GM23338 (cell line): ENCODE data around the gene EXOC3L4. TPM values are rescaled to one million over a fixed set of nuclear protein-coding genes. Genes with fewer than 3 reads are reported as not detected.
"Not testable (repeated sequence)": the region's sequence is repeated elsewhere in the genome, so short reads cannot be mapped to it uniquely, and the experiment has no call there.

Source experiments
- ATAC-seq: fragments of 200-7000 bp; cut with Tn5 transposase; 3 replicates; pipeline ENCODE4 v1.9.1; 2020
- DNase-seq: peaks from one replicate; pipeline ENCODE4 v3.0.0-alpha.2; 2015; ENCODE audit warnings: low spot score
- H2AFZ ChIP-seq: fragments of 200-600 bp; sonication (generic); 2 replicates; pipeline ENCODE4 v1.8.0; 2016; ENCODE audit warnings: antibody characterized with exemption, mild to moderate bottlenecking, moderate library complexity
- H3F3A ChIP-seq: fragments of 200-600 bp; sonication (generic); replicated peaks from 2 replicates; pipeline ENCODE4 v1.8.0; 2017; ENCODE audit warnings: antibody characterized with exemption, mixed run types, low read depth
- H3K27ac ChIP-seq: fragments of 200-600 bp; sonication (generic); 2 replicates; pipeline ENCODE4 v1.6.1; 2016; ENCODE audit warnings: low read depth
- H3K27me3 ChIP-seq: fragments of 200-600 bp; sonication (generic); 2 replicates; pipeline ENCODE4 v1.8.0; 2016; ENCODE audit warnings: mild to moderate bottlenecking, mixed run types, moderate library complexity; ENCODE audit not compliant: insufficient read depth
- H3K36me3 ChIP-seq: fragments of 200-600 bp; sonication (generic); 2 replicates; pipeline ENCODE4 v1.8.0; 2016; ENCODE audit warnings: mild to moderate bottlenecking; ENCODE audit not compliant: insufficient read depth
- H3K4me1 ChIP-seq: fragments of 200-600 bp; sonication (generic); 2 replicates; pipeline ENCODE4 v1.8.0; 2016; ENCODE audit warnings: mild to moderate bottlenecking, moderate library complexity; ENCODE audit not compliant: insufficient read depth
- H3K4me2 ChIP-seq: fragments of 200-600 bp; sonication (generic); 2 replicates; pipeline ENCODE4 v1.7.1; 2017; ENCODE audit warnings: mixed run types
- H3K4me3 ChIP-seq: fragments of 200-600 bp; sonication (generic); 2 replicates; pipeline ENCODE4 v1.6.1; 2016; ENCODE audit warnings: mixed run types
- H3K79me2 ChIP-seq: fragments of 200-600 bp; sonication (generic); replicated peaks from 2 replicates; pipeline ENCODE4 v1.8.0; 2017; ENCODE audit warnings: mild to moderate bottlenecking; ENCODE audit not compliant: insufficient read depth
- H3K9me2 ChIP-seq: fragments of 200-600 bp; sonication (generic); 2 replicates; pipeline ENCODE4 v1.8.0; 2017; ENCODE audit not compliant: insufficient read depth
- H4K20me1 ChIP-seq: fragments of 200-600 bp; sonication (generic); replicated peaks from 2 replicates; pipeline ENCODE4 v1.8.0; 2017; ENCODE audit warnings: mild to moderate bottlenecking; ENCODE audit not compliant: insufficient read depth
- H3K27ac Mint-ChIP-seq: 2 replicates; pipeline ENCODE4 v1.8.0; 2020; ENCODE audit warnings: inconsistent platforms, mild to moderate bottlenecking, moderate library complexity, mixed read lengths
- H3K27me3 Mint-ChIP-seq: 3 replicates; pipeline ENCODE4 v1.8.0; 2022; ENCODE audit warnings: low read depth, mild to moderate bottlenecking, moderate library complexity, mixed read lengths, inconsistent platforms; ENCODE audit not compliant: insufficient read depth, poor library complexity
- H3K36me3 Mint-ChIP-seq: 3 replicates; pipeline ENCODE4 v1.8.0; 2021; ENCODE audit warnings: low read depth, mild to moderate bottlenecking, inconsistent platforms, moderate library complexity, mixed read lengths
- H3K4me1 Mint-ChIP-seq: 3 replicates; pipeline ENCODE4 v1.8.0; 2020; ENCODE audit warnings: mild to moderate bottlenecking, inconsistent platforms, mixed read lengths
- H3K4me3 Mint-ChIP-seq: 3 replicates; pipeline ENCODE4 v1.8.0; 2021; ENCODE audit warnings: moderate library complexity, mild to moderate bottlenecking, inconsistent platforms, mixed read lengths
- H3K9me3 Mint-ChIP-seq: 3 replicates; pipeline ENCODE4 v1.8.0; 2020; ENCODE audit warnings: moderate library complexity, mild to moderate bottlenecking, inconsistent platforms, mixed read lengths
- CREB1 ChIP-seq: fragments of 250-450 bp; sonication (Bioruptor Pico); IDR thresholded peaks from 2 replicates; pipeline ENCODE4 v1.5.0; 2020; ENCODE audit warnings: low read depth, mild to moderate bottlenecking, moderate library complexity
- CTCF ChIP-seq, 2 experiments: fragments of 200-600 bp in 1 of 2; sonication (generic) in 1 of 2; conservative IDR thresholded peaks; 2 replicates each; pipeline versions ENCODE4 v1.5.1 to v1.6.1; 2016 to 2017; ENCODE audit warnings: antibody characterized with exemption in 2 of 2, low read depth in 2 of 2, mild to moderate bottlenecking in 2 of 2, moderate library complexity in 1 of 2
- EZH2 ChIP-seq: fragments of 200-600 bp; sonication (generic); IDR thresholded peaks from one replicate; pipeline ENCODE4 v1.8.0; 2017; ENCODE audit warnings: antibody characterized with exemption, mild to moderate bottlenecking, low read depth; ENCODE audit not compliant: unreplicated experiment
- EZH2phosphoT487 ChIP-seq: fragments of 200-600 bp; sonication (generic); IDR thresholded peaks from one replicate; pipeline ENCODE4 v1.8.1; 2018; ENCODE audit warnings: antibody characterized with exemption; ENCODE audit not compliant: unreplicated experiment
- NANOG ChIP-seq: IDR thresholded peaks from 2 replicates; pipeline ENCODE4 v1.6.1; 2016; ENCODE audit warnings: antibody characterized with exemption, borderline replicate concordance
- POLR2AphosphoS5 ChIP-seq: IDR thresholded peaks from 2 replicates; pipeline ENCODE4 v1.6.1; 2016; ENCODE audit warnings: antibody characterized with exemption, low read depth
- polyA plus RNA-seq: library from polyadenylated mRNA; unstranded; fragments of >200 nt; fragmentation: Nextera tagmentation; extraction: Ambion mirVana; gene quantifications from 2 replicates; pipeline ENCODE4 v1.2.1, GENCODE V29; 2016
- total RNA-seq: library from RNA; depleted of rRNA; stranded (reverse); fragments of >200 nt; shearing (Covaris generic); gene quantifications from 2 replicates; pipeline ENCODE4 v1.2.3, GENCODE V29; 2014
- TF ChIP-seq, protein P1 (sequence below): fragments of 250-450 bp; sonication (Bioruptor Pico); IDR thresholded peaks from 2 replicates; pipeline ENCODE4 v1.5.0; 2020; ENCODE audit warnings: mild to moderate bottlenecking, moderate library complexity

The EXOC3L4 gene
- total and polyA plus RNA-seq, 2 experiments from 2014 or later, result not detected

- TF ChIP-seq CTCF (conservative IDR thresholded peaks at IDR 0.05; ENCODE audit: low read depth in 2 of 2) (no peak), POLR2AphosphoS5 (no peak), EZH2 (no peak), CREB1 (no peak), NANOG (no peak), EZH2phosphoT487 (no peak)
These were observed 19.2 kb downstream of the EXOC3L4 start (continued) for GRCh38 chr14:103113774-103114173.

- H3K9me2 ChIP-seq, H3K4me3 ChIP-seq, H3K79me2 ChIP-seq, H3F3A ChIP-seq, H2AFZ ChIP-seq, DNase-seq, H3K36me3 ChIP-seq, H3K27ac Mint-ChIP-seq, H3K4me2 ChIP-seq, ATAC-seq, H3K9me3 Mint-ChIP-seq, H3K27ac ChIP-seq, H4K20me1 ChIP-seq, H3K4me3 Mint-ChIP-seq, H3K36me3 Mint-ChIP-seq: not testable (repeated sequence)
- peaks cover 13% of the 10 kb centered on the region for H3K27me3 ChIP-seq
- H3K4me1 Mint-ChIP-seq, result peaks cover 22% of the 10 kb centered on the region
- peaks cover 13% of the 10 kb centered on the region for H3K4me1 ChIP-seq
- H3K27me3 Mint-ChIP-seq, result peaks cover 27% of the 10 kb centered on the region
These were observed 20.7 kb downstream of the EXOC3L4 start for GRCh38 chr14:103115086-103115679.

GRCh38 chr14:103115845-103116572 lies 21.5 kb downstream of the EXOC3L4 start:
- ATAC-seq, result no peak
- no peaks in the 10 kb centered on the region for H3K36me3 ChIP-seq
- peaks cover 19% of the 10 kb centered on the region for H3K27me3 Mint-ChIP-seq
- TF ChIP-seq EZH2 (no peak), CTCF (conservative IDR thresholded peaks at IDR 0.05; ENCODE audit: low read depth in 2 of 2) (no peak), NANOG (no peak)
- TF ChIP-seq, protein P1, sequence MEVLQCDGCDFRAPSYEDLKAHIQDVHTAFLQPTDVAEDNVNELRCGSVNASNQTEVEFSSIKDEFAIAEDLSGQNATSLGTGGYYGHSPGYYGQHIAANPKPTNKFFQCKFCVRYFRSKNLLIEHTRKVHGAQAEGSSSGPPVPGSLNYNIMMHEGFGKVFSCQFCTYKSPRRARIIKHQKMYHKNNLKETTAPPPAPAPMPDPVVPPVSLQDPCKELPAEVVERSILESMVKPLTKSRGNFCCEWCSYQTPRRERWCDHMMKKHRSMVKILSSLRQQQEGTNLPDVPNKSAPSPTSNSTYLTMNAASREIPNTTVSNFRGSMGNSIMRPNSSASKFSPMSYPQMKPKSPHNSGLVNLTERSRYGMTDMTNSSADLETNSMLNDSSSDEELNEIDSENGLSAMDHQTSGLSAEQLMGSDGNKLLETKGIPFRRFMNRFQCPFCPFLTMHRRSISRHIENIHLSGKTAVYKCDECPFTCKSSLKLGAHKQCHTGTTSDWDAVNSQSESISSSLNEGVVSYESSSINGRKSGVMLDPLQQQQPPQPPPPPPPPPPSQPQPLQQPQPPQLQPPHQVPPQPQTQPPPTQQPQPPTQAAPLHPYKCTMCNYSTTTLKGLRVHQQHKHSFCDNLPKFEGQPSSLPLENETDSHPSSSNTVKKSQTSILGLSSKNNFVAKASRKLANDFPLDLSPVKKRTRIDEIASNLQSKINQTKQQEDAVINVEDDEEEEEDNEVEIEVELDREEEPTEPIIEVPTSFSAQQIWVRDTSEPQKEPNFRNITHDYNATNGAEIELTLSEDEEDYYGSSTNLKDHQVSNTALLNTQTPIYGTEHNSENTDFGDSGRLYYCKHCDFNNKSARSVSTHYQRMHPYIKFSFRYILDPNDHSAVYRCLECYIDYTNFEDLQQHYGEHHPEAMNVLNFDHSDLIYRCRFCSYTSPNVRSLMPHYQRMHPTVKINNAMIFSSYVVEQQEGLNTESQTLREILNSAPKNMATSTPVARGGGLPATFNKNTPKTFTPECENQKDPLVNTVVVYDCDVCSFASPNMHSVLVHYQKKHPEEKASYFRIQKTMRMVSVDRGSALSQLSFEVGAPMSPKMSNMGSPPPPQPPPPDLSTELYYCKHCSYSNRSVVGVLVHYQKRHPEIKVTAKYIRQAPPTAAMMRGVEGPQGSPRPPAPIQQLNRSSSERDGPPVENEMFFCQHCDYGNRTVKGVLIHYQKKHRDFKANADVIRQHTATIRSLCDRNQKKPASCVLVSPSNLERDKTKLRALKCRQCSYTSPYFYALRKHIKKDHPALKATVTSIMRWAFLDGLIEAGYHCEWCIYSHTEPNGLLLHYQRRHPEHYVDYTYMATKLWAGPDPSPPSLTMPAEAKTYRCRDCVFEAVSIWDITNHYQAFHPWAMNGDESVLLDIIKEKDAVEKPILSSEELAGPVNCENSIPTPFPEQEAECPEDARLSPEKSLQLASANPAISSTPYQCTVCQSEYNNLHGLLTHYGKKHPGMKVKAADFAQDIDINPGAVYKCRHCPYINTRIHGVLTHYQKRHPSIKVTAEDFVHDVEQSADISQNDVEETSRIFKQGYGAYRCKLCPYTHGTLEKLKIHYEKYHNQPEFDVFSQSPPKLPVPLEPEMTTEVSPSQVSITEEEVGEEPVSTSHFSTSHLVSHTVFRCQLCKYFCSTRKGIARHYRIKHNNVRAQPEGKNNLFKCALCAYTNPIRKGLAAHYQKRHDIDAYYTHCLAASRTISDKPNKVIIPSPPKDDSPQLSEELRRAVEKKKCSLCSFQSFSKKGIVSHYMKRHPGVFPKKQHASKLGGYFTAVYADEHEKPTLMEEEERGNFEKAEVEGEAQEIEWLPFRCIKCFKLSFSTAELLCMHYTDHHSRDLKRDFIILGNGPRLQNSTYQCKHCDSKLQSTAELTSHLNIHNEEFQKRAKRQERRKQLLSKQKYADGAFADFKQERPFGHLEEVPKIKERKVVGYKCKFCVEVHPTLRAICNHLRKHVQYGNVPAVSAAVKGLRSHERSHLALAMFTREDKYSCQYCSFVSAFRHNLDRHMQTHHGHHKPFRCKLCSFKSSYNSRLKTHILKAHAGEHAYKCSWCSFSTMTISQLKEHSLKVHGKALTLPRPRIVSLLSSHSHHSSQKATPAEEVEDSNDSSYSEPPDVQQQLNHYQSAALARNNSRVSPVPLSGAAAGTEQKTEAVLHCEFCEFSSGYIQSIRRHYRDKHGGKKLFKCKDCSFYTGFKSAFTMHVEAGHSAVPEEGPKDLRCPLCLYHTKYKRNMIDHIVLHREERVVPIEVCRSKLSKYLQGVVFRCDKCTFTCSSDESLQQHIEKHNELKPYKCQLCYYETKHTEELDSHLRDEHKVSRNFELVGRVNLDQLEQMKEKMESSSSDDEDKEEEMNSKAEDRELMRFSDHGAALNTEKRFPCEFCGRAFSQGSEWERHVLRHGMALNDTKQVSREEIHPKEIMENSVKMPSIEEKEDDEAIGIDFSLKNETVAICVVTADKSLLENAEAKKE (CRISPR knock-in tag), result no peak

More at GRCh38 chr14:103115845-103116572, 21.5 kb downstream of the EXOC3L4 start:
- H3K4me2 ChIP-seq, result no peak overlapping the region
- H3K4me3 ChIP-seq, result no peak overlapping the region
- H3K4me1 ChIP-seq, result peaks cover 5% of the 10 kb centered on the region
- H3K9me3 Mint-ChIP-seq, result no peaks in the 10 kb centered on the region
- H4K20me1 ChIP-seq, result no peaks in the 10 kb centered on the region
- H3K27ac Mint-ChIP-seq, result no peak overlapping the region
- no peak for DNase-seq
- H3K79me2 ChIP-seq, result no peaks in the 10 kb centered on the region
- H3F3A ChIP-seq, result no peaks in the 10 kb centered on the region; the same call in 1 of the 2 replicates
- H3K4me1 Mint-ChIP-seq, result peaks cover 16% of the 10 kb centered on the region
- H3K27me3 ChIP-seq, result peaks cover 11% of the 10 kb centered on the region
- no peaks in the 10 kb centered on the region for H3K9me2 ChIP-seq
- no peak overlapping the region for H3K27ac ChIP-seq
- no peak overlapping the region for H3K4me3 Mint-ChIP-seq
- H2AFZ ChIP-seq, result no peak overlapping the region
- H3K36me3 Mint-ChIP-seq, result no peaks in the 10 kb centered on the region
